H1 (cell line): ENCODE results near the gene ZFAND2B. TPM values are rescaled to one million over a fixed set of nuclear protein-coding genes. Genes with fewer than 3 reads are reported as not detected.
"Not testable (repeated sequence)": the region's sequence is repeated elsewhere in the genome, so short reads cannot be mapped to it uniquely, and the experiment has no call there.

Experiments used
- CTCF ChIA-PET: fragments of 300-600 bp; sonication (Branson Sonifier 250); formaldehyde crosslinking; loops from one replicate; lab custom pipeline; 2021; ENCODE audit not compliant: partially characterized antibody; lab: Charles Lee
- POLR2A ChIA-PET: fragments of 300-600 bp; sonication (Branson Sonifier 250); formaldehyde crosslinking; loops from one replicate; lab custom pipeline; 2021; ENCODE audit warnings: inconsistent platforms; ENCODE audit not compliant: partially characterized antibody; lab: Charles Lee
- DNase-seq, 2 experiments: peaks; one replicate each; pipeline versions ENCODE4 v3.0.0 to v3.0.0-alpha.2; 2010 to 2022; ENCODE audit warnings: low spot score in 2 of 2, low read depth in 1 of 2, mixed read lengths in 1 of 2
- FAIRE-seq: peaks from 2 replicates; lab custom pipeline; 2011; peaks lifted over from hg19 to GRCh38; lab: Jason Lieb, UNC
- H2AFZ ChIP-seq: 2 replicates; pipeline ENCODE4 v1.8.1; 2012; ENCODE audit warnings: low read length, inconsistent platforms
- H2AK5ac ChIP-seq: 2 replicates; pipeline ENCODE4 v1.6.1; 2013; ENCODE audit warnings: low read depth, low read length
- H2BK120ac ChIP-seq: replicated peaks from 2 replicates; pipeline ENCODE3; 2013; ENCODE audit warnings: low read depth, low read length, inconsistent platforms
- H2BK12ac ChIP-seq: 2 replicates; pipeline ENCODE4 v1.6.1; 2013; ENCODE audit warnings: low read depth, low read length
- H2BK15ac ChIP-seq: 2 replicates; pipeline ENCODE4 v1.6.1; 2013; ENCODE audit warnings: low read length
- H2BK20ac ChIP-seq: 2 replicates; pipeline ENCODE4 v1.6.1; 2013; ENCODE audit warnings: low read length
- H2BK5ac ChIP-seq: 2 replicates; pipeline ENCODE4 v1.6.1; 2013; ENCODE audit warnings: low read depth, low read length
- H3K14ac ChIP-seq: 2 replicates; pipeline ENCODE4 v1.6.1; 2013; ENCODE audit warnings: inconsistent platforms; ENCODE audit not compliant: insufficient read length
- H3K18ac ChIP-seq: 2 replicates; pipeline ENCODE4 v1.6.1; 2013; ENCODE audit warnings: low read length; ENCODE audit errors: extremely low read depth
- H3K23ac ChIP-seq: 2 replicates; pipeline ENCODE4 v1.6.1; 2013; ENCODE audit warnings: inconsistent platforms; ENCODE audit not compliant: insufficient read length
- H3K23me2 ChIP-seq: 2 replicates; pipeline ENCODE4 v1.6.1; 2013; ENCODE audit warnings: low read depth, low read length
- H3K27ac ChIP-seq: 2 replicates; pipeline ENCODE4 v1.6.1; 2011; ENCODE audit warnings: low read depth, low read length, inconsistent platforms
- H3K27me3 ChIP-seq, 4 experiments: replicated peaks in 1 of 4; 1 replicate in 1 of 4; 2 replicates in 3 of 4; pipeline versions ENCODE4 v1.6.1 to v1.8.1; 2011 to 2013; ENCODE audit warnings: low read length in 3 of 4, mild to moderate bottlenecking in 3 of 4, inconsistent platforms in 2 of 4, mixed read lengths in 2 of 4, moderate library complexity in 1 of 4; ENCODE audit not compliant: control insufficient read depth in 3 of 4, insufficient read depth in 3 of 4; ENCODE audit errors: extremely low read depth in 1 of 4
- H3K36me3 ChIP-seq, 4 experiments: 2 replicates each; pipeline versions ENCODE4 v1.6.1 to v1.8.1; 2011 to 2013; ENCODE audit warnings: mild to moderate bottlenecking in 4 of 4, low read length in 3 of 4, moderate library complexity in 2 of 4, control low read depth in 1 of 4, inconsistent platforms in 1 of 4; ENCODE audit not compliant: insufficient read depth in 4 of 4, control insufficient read depth in 2 of 4
- H3K4ac ChIP-seq: replicated peaks from 2 replicates; pipeline ENCODE3; 2013; ENCODE audit warnings: low read length, low read depth, mixed read lengths, inconsistent platforms; ENCODE audit not compliant: insufficient read length
- H3K4me1 ChIP-seq, 4 experiments: replicated peaks in 1 of 4; 1 replicate in 1 of 4; 2 replicates in 3 of 4; pipeline versions ENCODE4 v1.6.1 to v1.8.1; 2011 to 2013; ENCODE audit warnings: low read length in 3 of 4, inconsistent platforms in 2 of 4, mixed read lengths in 1 of 4; ENCODE audit not compliant: insufficient read depth in 4 of 4, control insufficient read depth in 3 of 4
- H3K4me2 ChIP-seq, 2 experiments: 2 replicates each; pipeline versions ENCODE4 v1.6.1 to v1.8.1; 2011 to 2013; ENCODE audit warnings: low read depth in 2 of 2, low read length in 2 of 2, control low read depth in 1 of 2, inconsistent platforms in 1 of 2, mild to moderate bottlenecking in 1 of 2; ENCODE audit not compliant: insufficient read depth in 1 of 2
- H3K4me3 ChIP-seq, 4 experiments: fragments of 200-600, 300-600 bp in 1 of 4; sonication (generic), shearing (Covaris generic), sonication (Bioruptor Twin) in 1 of 4; 2 replicates each; pipeline versions ENCODE4 v1.5.1 to v1.8.1; 2011 to 2016; ENCODE audit warnings: low read length in 4 of 4, low read depth in 3 of 4, control low read depth in 2 of 4, inconsistent platforms in 2 of 4, mild to moderate bottlenecking in 2 of 4, mixed read lengths in 1 of 4, moderate library complexity in 1 of 4; ENCODE audit not compliant: insufficient read depth in 2 of 4; ENCODE audit errors: extremely low read depth in 1 of 4
- H3K56ac ChIP-seq: replicated peaks from 2 replicates; pipeline ENCODE3; 2013; ENCODE audit warnings: low read depth, mild to moderate bottlenecking, mixed read lengths, low read length, inconsistent platforms; ENCODE audit not compliant: insufficient read length
- H3K79me1 ChIP-seq: 2 replicates; pipeline ENCODE4 v1.6.1; 2013; ENCODE audit warnings: low read depth, low read length, control low read depth
- H3K79me2 ChIP-seq, 2 experiments: 2 replicates each; pipeline versions ENCODE4 v1.6.1 to v1.8.1; 2012 to 2013; ENCODE audit warnings: low read length in 2 of 2, mild to moderate bottlenecking in 2 of 2, inconsistent platforms in 1 of 2; ENCODE audit not compliant: insufficient read depth in 2 of 2, control insufficient read depth in 1 of 2
- H3K9ac ChIP-seq, 4 experiments: replicated peaks in 1 of 4; 1 replicate in 1 of 4; 2 replicates in 3 of 4; pipeline versions ENCODE4 v1.6.1 to v1.8.1; 2011 to 2013; ENCODE audit warnings: low read depth in 3 of 4, low read length in 3 of 4, control low read depth in 2 of 4, mild to moderate bottlenecking in 2 of 4, moderate library complexity in 2 of 4, inconsistent platforms in 1 of 4; ENCODE audit errors: extremely low read depth in 1 of 4
- H3K9me3 ChIP-seq, 2 experiments: 2 replicates each; pipeline versions ENCODE4 v1.6.1 to v1.8.1; 2012 to 2013; ENCODE audit warnings: mild to moderate bottlenecking in 2 of 2, moderate library complexity in 2 of 2, control low read depth in 1 of 2, inconsistent platforms in 1 of 2, low read depth in 1 of 2, low read length in 1 of 2, mixed read lengths in 1 of 2; ENCODE audit not compliant: insufficient read depth in 2 of 2
- H4K20me1 ChIP-seq, 2 experiments: replicated peaks in 1 of 2; 2 replicates each; pipeline versions ENCODE3 to v1.8.1; 2011 to 2013; ENCODE audit warnings: inconsistent platforms in 2 of 2, low read length in 2 of 2, mild to moderate bottlenecking in 1 of 2; ENCODE audit not compliant: insufficient read depth in 2 of 2, control insufficient read depth in 1 of 2
- H4K5ac ChIP-seq: 2 replicates; pipeline ENCODE4 v1.6.1; 2013; ENCODE audit warnings: low read length, low read depth, mixed read lengths, inconsistent platforms; ENCODE audit not compliant: insufficient read length
- H4K8ac ChIP-seq: 2 replicates; pipeline ENCODE4 v1.8.0; 2013; ENCODE audit warnings: mild to moderate bottlenecking, moderate library complexity, low read length, inconsistent platforms; ENCODE audit not compliant: insufficient read depth; ENCODE audit errors: extremely low read depth
- H4K91ac ChIP-seq: replicated peaks from 2 replicates; pipeline ENCODE3; 2013; ENCODE audit warnings: low read length, mixed read lengths, inconsistent platforms; ENCODE audit not compliant: insufficient read length
- POLR2A ChIP-seq, 2 experiments: IDR thresholded peaks; 1 replicate in 1 of 2; 2 replicates in 1 of 2; pipeline ENCODE4 v1.6.1; 2011; ENCODE audit warnings: low read depth in 2 of 2, low read length in 2 of 2, mild to moderate bottlenecking in 2 of 2; ENCODE audit errors: control extremely low read depth in 1 of 2
- WGBS, 2 experiments: shearing (Covaris generic) in 1 of 2; methylation state at CpG; one replicate each; pipeline versions ENCODE4 v1.1.6 to v1.1.7; 2013 to 2015; ENCODE audit warnings: low lambda C conversion rate in 2 of 2, mixed read lengths in 2 of 2, inconsistent platforms in 1 of 2, low coverage in 1 of 2, missing lambda C conversion rate in 1 of 2; ENCODE audit not compliant: insufficient replicate concordance in 2 of 2, insufficient coverage in 1 of 2, insufficient read length in 1 of 2; ENCODE audit errors: extremely low coverage in 1 of 2, missing lambda C conversion rate in 1 of 2; 5-methylcytosine and 5-hydroxymethylcytosine counted together
- polyA plus RNA-seq, 7 experiments: library from polyadenylated mRNA; depleted of rRNA in 3 of 7; stranded (reverse) in 5 of 7; unstranded in 2 of 7; fragments of >200 nt in 5 of 7; fragments of 200-250 nt in 2 of 7; gene quantifications; 1 replicate in 5 of 7; 2 replicates in 1 of 7; 4 replicates in 1 of 7; pipeline versions ENCODE4 v1.2.1 to v1.2.3, GENCODE V29; 2011 to 2013; ENCODE audit warnings: missing spikeins in 2 of 7, mixed read lengths in 2 of 7
- total RNA-seq: library from RNA; stranded (reverse); fragmentation: NEBNext Ultra II Directional; extraction: Animal tissue kit (Norgen Biotek cat#: 25700); gene quantifications from 2 replicates; pipeline ENCODE4 v1.2.1, GENCODE V29; 2021

The ZFAND2B gene
- total and polyA plus RNA-seq, 2 of the 8 experiments (the other 6 are each of a cell fraction or from before 2014, with no cell fraction given): 16.0 to 17.9 TPM

DNA sequence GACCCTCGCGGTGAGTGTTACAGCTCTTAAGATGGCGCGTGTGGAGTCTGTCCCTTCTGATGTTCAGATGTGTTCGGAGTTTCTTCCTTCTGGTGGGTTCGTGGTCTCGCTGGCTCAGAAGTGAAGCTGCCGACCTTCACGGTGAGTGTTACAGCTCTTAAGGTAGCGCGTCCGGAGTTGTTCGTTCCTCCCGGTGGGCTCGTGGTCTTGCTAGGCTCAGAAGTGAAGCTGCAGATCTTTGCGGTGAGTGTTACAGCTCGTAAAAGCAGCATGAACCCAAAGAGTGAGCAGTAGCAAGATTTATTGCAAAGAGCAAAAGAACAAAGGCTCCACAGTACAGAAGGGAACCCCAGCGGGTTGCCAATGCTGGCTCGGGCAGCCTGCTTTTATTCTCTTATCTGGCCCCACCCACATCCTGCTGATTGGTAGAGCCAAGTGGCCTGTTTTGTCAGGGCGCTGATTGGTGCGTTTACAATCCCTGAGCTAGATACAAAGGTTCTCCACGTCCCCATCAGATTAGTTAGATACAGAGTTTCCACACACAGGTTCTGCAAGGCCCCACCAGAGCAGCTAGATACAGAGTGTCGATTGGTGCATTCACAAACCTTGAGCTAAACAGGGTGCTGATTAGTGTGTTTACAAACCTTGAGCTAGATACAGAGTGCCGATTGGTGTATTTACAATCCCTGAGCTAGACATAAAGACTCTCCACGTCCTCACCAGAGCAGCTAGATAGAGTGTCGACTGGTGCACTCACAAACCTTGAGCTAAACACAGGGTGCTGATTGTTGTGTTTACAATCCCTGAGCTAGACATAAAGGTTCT lies 5.9 kb upstream of the ZFAND2B start:
- H3K23ac ChIP-seq, H3K27ac ChIP-seq, H3K4me1 ChIP-seq, H4K8ac ChIP-seq, H3K4ac ChIP-seq, H2BK5ac ChIP-seq, H3K23me2 ChIP-seq, H3K4me3 ChIP-seq, H2BK120ac ChIP-seq, H3K27me3 ChIP-seq, H3K36me3 ChIP-seq, H3K4me2 ChIP-seq, H3K18ac ChIP-seq, H2AFZ ChIP-seq, H3K9ac ChIP-seq, H2BK20ac ChIP-seq, FAIRE-seq, H4K91ac ChIP-seq, H4K5ac ChIP-seq, H3K14ac ChIP-seq, H3K56ac ChIP-seq, DNase-seq, H2AK5ac ChIP-seq, H3K9me3 ChIP-seq, H3K79me1 ChIP-seq, H2BK15ac ChIP-seq, H4K20me1 ChIP-seq, H3K79me2 ChIP-seq, H2BK12ac ChIP-seq: not testable (repeated sequence)
- ChIA-PET CTCF (interaction anchor here (0.7 to 3.5 kb wide), 6 partner anchors 9 to 95 kb away, joined by 3 to 9 read pairs (median 4); no protein-coding TSS in a partner anchor), POLR2A (interaction anchor here (1.1 to 2.3 kb wide), 4 partner anchors 10 to 49 kb away, joined by 3 to 6 read pairs (median 3); partner anchors contain the start of gene ABCB6)
- TF ChIP-seq POLR2A (IDR thresholded peaks at IDR 0.05; ENCODE audit: control extremely low read depth in 1 of 2, low read depth in 2 of 2, low read length in 2 of 2): peak in 1 of 2 experiments; percentile 58; a peak in 1 of 3 replicates
- WGBS, 2 experiments: 92% methylated on average over 24 of the region's 26 CpGs; no CpG with 5 or more reads in 1 of the 2 experiments
